ENCODE results near the gene RPL37A.

RPL37A gene

GRCh38 chr2:216551234-216552068 is 52.8 kb downstream of the RPL37A start:
- no peak for DNase-seq

GRCh38 chr2:216553093-216553478 is 54.4 kb downstream of the RPL37A start:
- DNase-seq, result no peak
